Adrenal gland (tissue), 12 donors: ENCODE measurements around the gene ZNF333. TPM values are rescaled to one million over a fixed set of nuclear protein-coding genes. Genes with fewer than 3 reads are reported as not detected.
"Not testable (repeated sequence)": the region's sequence is repeated elsewhere in the genome, so short reads cannot be mapped to it uniquely, and the experiment has no call there.

Experiments used
- DNase-seq, 7 donors: peaks; one replicate each; pipeline ENCODE4 v3.0.0-alpha.2; 2019 to 2020
- H3K27ac ChIP-seq, 5 donors: fragments of 200-600 bp; sonication (generic) in 4 of 5; 1 replicate in 3 of 5; 2 replicates in 2 of 5; pipeline versions ENCODE4 v1.5.1 to v1.8.0; 2016 to 2020; ENCODE audit warnings: mild to moderate bottlenecking in 1 of 5
- H3K27me3 ChIP-seq: fragments of 200-600 bp; 2 replicates; pipeline ENCODE4 v1.8.0; 2021
- H3K36me3 ChIP-seq, 2 donors: fragments of 200-600 bp; replicated peaks in 1 of 2; 1 replicate in 1 of 2; 2 replicates in 1 of 2; pipeline versions ENCODE4 v1.5.1 to v1.8.0; 2018 to 2022
- H3K4me1 ChIP-seq, 2 donors: fragments of 200-600 bp; replicated peaks in 1 of 2; 1 replicate in 1 of 2; 2 replicates in 1 of 2; pipeline versions ENCODE4 v1.5.1 to v1.8.0; 2018 to 2021
- H3K4me3 ChIP-seq, 4 donors: fragments of 200-600 bp; sonication (generic) in 3 of 4; one replicate each; pipeline ENCODE4 v1.5.1; 2016 to 2018
- H3K9me3 ChIP-seq, 3 donors: fragments of 200-600 bp; sonication (generic) in 1 of 3; replicated peaks in 1 of 3; 1 replicate in 2 of 3; 2 replicates in 1 of 3; pipeline versions ENCODE4 v1.5.1 to v1.8.0; 2016 to 2021
- POLR2A ChIP-seq, 2 donors: fragments of 450-650 bp; IDR thresholded peaks; one replicate each; pipeline ENCODE4 v1.6.1; 2017; ENCODE audit warnings: antibody characterized with exemption in 2 of 2, mild to moderate bottlenecking in 2 of 2, moderate library complexity in 1 of 2
- WGBS, 4 donors: extraction: QIAGEN DNeasy Blood & Tissue Kit in 2 of 4; methylation state at CpG; one replicate each; pipeline versions ENCODE4 v1.1.5 to v1.1.7; 2013 to 2017; 5-methylcytosine and 5-hydroxymethylcytosine counted together
- intact Hi-C, 2 donors: fragments of 100-400 bp; cut with DNase I; formaldehyde crosslinking; loops; one replicate each; pipeline versions ENCODE4 v1.14.1 to v1.15.0; 2022 to 2023
- polyA plus RNA-seq, 3 donors: library from polyadenylated mRNA; stranded (reverse); fragments of 200-250 nt in 2 of 3; fragments of 350-450 nt in 1 of 3; fragmentation: Illumina TruSeq in 1 of 3; extraction: RNeasy Lipid Tissue Mini Kit (QIAGEN cat#74804) in 1 of 3; gene quantifications; one replicate each; pipeline ENCODE4 v1.2.3, GENCODE V29; 2013 to 2014
- total RNA-seq, 9 donors: library from RNA; depleted of rRNA in 4 of 9; stranded (reverse); fragments of >200 nt in 4 of 9; fragments of 120-200 nt in 1 of 9; fragmentation: NEBNext Ultra II Directional in 1 of 9; extraction: Animal tissue kit (Norgen Biotek cat#: 25700) in 1 of 9; gene quantifications; one replicate each; pipeline versions ENCODE4 v1.1.0 to v1.2.4, GENCODE V29; 2013 to 2023
- TF ChIP-seq, protein P1 (sequence below), 6 experiments: fragments of 450-650 bp in 4 of 6; fragments of 200-600 bp in 2 of 6; sonication (generic) in 1 of 6; IDR thresholded peaks; 1 replicate in 5 of 6; 2 replicates in 1 of 6; pipeline versions ENCODE4 v1.5.1 to v1.8.0; 2016 to 2021; ENCODE audit warnings: antibody characterized with exemption in 6 of 6, mild to moderate bottlenecking in 2 of 6, moderate library complexity in 1 of 6
- donor health status: healthy with polysubstance abuse.
- donor health status: Bipolar disorder and iron deficiency.
- donor health status: DM: yes; HTN: yes; CAD: no.
- donor health status: DM: no; HTN: no; CAD: no.
- donor health status: DM: no; HTN: no; CAD: no.
- donor health status: DM: yes; HTN: yes; CAD: no.

Gene ZNF333
- total and polyA plus RNA-seq, 12 donors: 8.3 to 26.1 (median 17.6) TPM

DNA sequence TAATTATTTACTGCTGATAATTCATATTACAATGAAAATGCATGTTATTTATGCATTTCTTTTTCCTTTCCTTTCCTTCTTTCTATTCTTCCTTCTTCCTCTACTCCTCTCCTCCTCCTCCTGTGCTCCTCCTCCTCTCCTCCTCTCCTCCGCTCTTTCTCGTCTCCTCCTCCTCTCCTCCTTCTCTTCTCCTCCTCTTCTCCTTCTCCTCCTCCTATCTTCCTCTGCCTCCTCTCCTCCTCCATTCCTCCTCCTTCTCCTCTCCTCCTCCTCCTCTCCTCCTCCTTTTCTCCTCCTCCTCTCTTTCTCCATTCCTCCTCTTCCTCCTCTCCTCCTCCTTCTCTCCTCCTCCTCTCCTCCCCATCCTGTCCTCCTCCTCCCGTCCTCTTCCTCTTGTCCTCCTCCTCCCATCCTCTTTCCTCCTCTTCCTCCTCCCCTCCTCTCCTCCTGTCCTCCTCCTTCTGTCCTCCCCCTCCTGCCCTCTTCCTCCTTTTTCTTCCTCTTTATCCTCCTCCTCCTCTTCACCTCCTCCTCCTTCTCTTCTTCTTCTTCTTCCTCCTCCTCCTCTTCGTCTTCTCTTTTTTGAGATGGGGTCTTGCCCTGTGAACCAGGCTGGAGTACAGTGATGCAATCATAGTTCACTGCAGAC lies 73.8 kb downstream of the ZNF333 start:
- TF ChIP-seq, protein P1, sequence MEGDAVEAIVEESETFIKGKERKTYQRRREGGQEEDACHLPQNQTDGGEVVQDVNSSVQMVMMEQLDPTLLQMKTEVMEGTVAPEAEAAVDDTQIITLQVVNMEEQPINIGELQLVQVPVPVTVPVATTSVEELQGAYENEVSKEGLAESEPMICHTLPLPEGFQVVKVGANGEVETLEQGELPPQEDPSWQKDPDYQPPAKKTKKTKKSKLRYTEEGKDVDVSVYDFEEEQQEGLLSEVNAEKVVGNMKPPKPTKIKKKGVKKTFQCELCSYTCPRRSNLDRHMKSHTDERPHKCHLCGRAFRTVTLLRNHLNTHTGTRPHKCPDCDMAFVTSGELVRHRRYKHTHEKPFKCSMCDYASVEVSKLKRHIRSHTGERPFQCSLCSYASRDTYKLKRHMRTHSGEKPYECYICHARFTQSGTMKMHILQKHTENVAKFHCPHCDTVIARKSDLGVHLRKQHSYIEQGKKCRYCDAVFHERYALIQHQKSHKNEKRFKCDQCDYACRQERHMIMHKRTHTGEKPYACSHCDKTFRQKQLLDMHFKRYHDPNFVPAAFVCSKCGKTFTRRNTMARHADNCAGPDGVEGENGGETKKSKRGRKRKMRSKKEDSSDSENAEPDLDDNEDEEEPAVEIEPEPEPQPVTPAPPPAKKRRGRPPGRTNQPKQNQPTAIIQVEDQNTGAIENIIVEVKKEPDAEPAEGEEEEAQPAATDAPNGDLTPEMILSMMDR (IDR thresholded peaks at IDR 0.05): no peak
- TF ChIP-seq POLR2A (IDR thresholded peaks at IDR 0.05): no peak
- no peak overlapping the region for H3K27ac ChIP-seq
- no peak for DNase-seq
- no peak overlapping the region for H3K4me3 ChIP-seq
- WGBS, 4 donors: 61 to 74% (median 64%) methylated on average over 4 of the region's 4 CpGs
- H3K4me1 ChIP-seq: no peaks in the 10 kb centered on the region
- H3K27me3 ChIP-seq: no peaks in the 10 kb centered on the region
- H3K36me3 ChIP-seq: no peaks in the 10 kb centered on the region
- H3K9me3 ChIP-seq: no peaks in the 10 kb centered on the region
- intact Hi-C loops: loop anchor here (10.0 kb wide), 1 partner anchor 369 kb away; no protein-coding TSS in a partner anchor

DNA sequence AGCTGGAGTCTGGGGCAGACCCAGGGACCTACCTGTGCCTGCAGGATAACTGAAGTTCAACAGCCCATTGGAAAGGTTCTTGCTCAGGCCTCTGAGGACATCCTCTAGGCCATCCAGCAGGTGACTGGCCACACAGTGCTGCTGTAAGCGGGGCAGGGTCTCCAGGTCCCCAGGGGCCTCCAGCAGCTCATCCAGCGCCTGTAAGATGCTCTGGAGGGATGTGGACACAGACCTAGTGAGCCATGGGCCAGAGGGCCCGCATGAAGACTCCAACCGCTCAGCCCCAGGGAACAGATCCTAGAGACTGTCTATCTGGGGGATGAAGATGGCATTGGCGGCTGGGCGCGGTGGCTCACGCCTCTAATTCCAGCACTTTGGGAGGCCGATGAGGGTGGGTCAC lies 74.6 kb downstream of the ZNF333 start:
- H3K4me3 ChIP-seq: no peak overlapping the region
- TF ChIP-seq, protein P1 (IDR thresholded peaks at IDR 0.05): no peak
- TF ChIP-seq POLR2A (IDR thresholded peaks at IDR 0.05): no peak
- H3K9me3 ChIP-seq: no peaks in the 10 kb centered on the region
- DNase-seq: no peak
- 73 to 91% (median 82%) methylated on average over 8 to 9 of the region's 9 CpGs for WGBS, 4 donors
- H3K36me3 ChIP-seq: no peaks in the 10 kb centered on the region
- H3K27me3 ChIP-seq: no peaks in the 10 kb centered on the region
- no peaks in the 10 kb centered on the region for H3K4me1 ChIP-seq
- H3K27ac ChIP-seq: no peak overlapping the region
- intact Hi-C loops: loop anchor here (10.0 kb wide), 1 partner anchor 370 kb away; no protein-coding TSS in a partner anchor

DNA sequence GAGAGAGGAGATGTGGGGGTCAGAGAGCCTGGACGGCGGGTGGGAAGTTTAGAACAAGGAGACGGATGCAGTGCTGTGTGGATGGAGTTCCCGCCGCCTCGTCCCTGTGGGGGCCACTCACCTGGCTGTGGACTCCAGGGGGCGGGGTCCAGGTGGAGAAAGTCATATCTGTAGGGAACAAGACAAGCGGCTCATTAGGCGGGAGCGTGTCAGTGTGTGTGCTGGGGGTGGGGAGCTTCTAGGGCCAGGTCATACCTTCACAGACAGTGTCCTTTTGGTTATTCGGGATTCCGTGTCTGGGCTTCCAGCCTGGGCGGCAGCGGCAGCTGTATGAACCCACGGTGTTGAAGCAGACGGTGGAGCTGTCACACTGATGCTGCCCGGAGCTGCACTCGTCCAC lies 75.6 kb downstream of the ZNF333 start:
- H3K27me3 ChIP-seq, H3K9me3 ChIP-seq, H3K36me3 ChIP-seq, DNase-seq, H3K4me1 ChIP-seq, H3K27ac ChIP-seq, H3K4me3 ChIP-seq: not testable (repeated sequence)
- intact Hi-C loops: loop anchor here (10.0 kb wide), 1 partner anchor 371 kb away; no protein-coding TSS in a partner anchor
- 89 to 92% (median 91%) methylated on average over 3 to 9 of the region's 18 CpGs for WGBS, 4 donors

DNA sequence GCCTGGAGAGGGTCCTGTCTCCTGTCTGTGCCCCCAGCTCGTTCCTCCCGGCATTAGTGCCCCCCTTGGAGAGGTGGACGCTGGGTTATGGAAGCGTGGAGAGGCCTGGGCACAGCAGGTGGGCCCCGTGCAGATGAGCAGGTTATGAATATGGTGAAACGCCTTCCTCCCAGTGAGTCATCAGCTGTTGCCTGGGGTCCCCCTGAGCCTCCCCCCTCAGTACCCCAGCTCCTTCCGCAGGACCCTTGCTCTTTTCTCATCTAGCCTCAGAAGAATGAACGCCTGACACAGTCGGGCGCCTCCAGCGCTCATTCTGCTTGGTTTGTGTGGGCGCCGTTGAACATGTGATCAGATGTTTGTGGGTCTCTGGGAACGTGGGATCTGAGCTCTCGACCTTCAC lies 76.0 kb downstream of the ZNF333 start:
- H3K4me3 ChIP-seq, H3K27me3 ChIP-seq, H3K36me3 ChIP-seq, H3K27ac ChIP-seq, H3K9me3 ChIP-seq, H3K4me1 ChIP-seq: not testable (repeated sequence)
- WGBS, 4 donors: 72 to 95% (median 76%) methylated on average over 7 to 15 of the region's 15 CpGs
- intact Hi-C loops: loop anchor here (10.0 kb wide), 1 partner anchor 371 kb away; no protein-coding TSS in a partner anchor
- DNase-seq: peak in 1 of 7 donors; percentile 10

DNA sequence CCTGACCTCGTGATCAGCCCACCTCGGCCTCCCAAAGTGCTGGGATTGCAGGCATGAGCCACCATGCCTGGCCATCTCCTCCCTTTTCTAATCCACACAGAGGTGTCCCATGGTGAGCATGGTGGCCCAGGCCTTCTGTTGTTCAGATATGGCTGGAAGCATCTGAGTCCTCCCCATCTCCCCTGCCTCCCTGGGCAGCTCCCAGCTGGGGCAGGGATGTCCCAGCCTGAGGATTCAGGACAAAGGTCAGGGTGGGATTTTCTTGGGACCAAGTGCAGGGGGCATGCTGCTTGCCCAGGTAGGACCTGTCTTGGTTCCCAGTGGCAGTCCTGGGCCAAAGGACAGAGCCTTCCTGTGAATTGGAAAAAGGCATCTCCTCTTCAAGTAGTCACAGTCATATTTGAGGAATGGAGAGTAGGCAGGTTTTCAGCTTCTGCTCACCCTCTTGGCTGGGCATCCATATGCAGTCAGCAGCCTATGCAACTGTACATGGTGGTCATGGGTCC lies 77.7 kb downstream of the ZNF333 start:
- TF ChIP-seq, protein P1 (IDR thresholded peaks at IDR 0.05): no peak
- no peak for TF ChIP-seq POLR2A (IDR thresholded peaks at IDR 0.05)
- H3K27ac ChIP-seq: no peak overlapping the region
- 58 to 88% (median 77%) methylated on average over 2 of the region's 2 CpGs for WGBS, 4 donors
- intact Hi-C loops: loop anchor here (10.0 kb wide), 1 partner anchor 373 kb away; no protein-coding TSS in a partner anchor
- H3K4me1 ChIP-seq: no peaks in the 10 kb centered on the region
- H3K27me3 ChIP-seq: no peaks in the 10 kb centered on the region
- no peaks in the 10 kb centered on the region for H3K36me3 ChIP-seq
- peak in 1 of 7 donors; percentile 18 for DNase-seq
- no peaks in the 10 kb centered on the region for H3K9me3 ChIP-seq
- no peak overlapping the region for H3K4me3 ChIP-seq
